NCI-H2196 treated with DMSO at 0.1 percent for 48 hours (cell line): ENCODE data around the gene EHBP1L1.

ENCODE experiments used
- DNase-seq: peaks from one replicate; lab custom pipeline; 2025; ENCODE audit not compliant: unreplicated experiment; lab: John Stamatoyannopoulos, UW

The EHBP1L1 gene

DNA sequence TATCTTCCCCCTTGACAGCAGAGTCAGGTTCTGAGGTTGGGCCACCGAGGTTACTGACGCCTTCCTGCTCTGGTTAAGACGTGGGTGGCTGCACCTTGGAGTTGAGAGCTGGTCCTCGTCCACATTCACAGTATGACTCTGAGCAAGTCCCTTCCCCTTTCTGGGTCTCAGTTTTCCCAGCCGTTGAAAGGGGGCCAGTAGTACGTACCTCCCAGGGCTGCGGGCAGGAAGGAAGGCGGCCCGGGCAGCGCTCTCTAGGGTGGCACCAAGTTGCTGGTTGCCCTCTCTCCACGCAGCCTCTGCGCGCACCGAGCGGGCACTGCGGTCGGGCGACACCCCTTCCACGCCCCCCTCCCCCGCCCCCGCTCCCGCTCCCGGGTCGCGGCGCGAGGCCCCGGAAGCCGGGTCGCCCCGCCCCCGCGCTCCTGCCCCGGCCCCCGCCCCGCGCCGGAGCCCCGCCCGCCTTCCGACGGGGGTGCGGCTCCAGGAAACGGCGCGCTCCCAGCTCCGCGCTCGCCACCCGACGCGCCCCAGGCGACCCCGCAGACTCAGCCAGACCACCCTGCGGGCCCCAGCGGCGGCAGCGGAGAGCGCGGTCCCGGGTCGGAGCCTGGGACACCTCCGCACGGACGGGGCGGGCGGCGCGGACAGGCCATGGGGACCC, at the start of gene EHBP1L1:
TSS of gene EHBP1L1 (plus strand) at position 486 of the 664 bp plus-strand sequence. CDS start 250 bp downstream, outside the sequence.
- DNase-seq: peak; percentile 50

GRCh38 chr11:65526744-65527143, 49.1 kb upstream of the EHBP1L1 start:
- DNase-seq: no peak

DNA sequence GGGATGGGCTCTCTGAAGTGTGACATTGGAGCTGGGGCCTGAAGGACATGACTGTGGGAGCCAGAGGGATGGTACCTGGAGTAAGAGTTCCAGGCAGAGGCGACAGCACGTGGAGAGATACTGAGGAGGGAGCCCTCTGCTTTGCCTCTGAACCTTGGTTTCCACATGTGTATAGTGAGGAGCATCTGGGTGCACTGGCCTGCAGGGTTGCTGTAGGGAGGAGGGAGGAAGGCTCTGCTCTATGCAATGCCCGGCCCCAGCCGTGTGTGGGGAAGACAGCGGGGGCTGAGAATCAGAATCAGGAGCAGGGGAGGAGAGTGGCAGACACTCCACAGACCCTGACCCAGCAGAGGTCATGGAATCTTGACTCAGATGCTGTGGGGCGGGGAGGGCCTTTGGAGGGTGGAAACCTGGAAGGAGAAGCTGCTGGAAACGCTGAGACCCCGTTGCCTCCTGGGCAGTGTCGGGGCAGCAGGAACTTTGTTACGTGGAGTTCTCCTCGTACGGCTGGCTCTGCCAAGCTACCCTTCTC, 47.0 kb upstream of the EHBP1L1 start:
- DNase-seq: no peak

GRCh38 chr11:65529475-65530156, 46.2 kb upstream of the EHBP1L1 start:
- DNase-seq: no peak

DNA sequence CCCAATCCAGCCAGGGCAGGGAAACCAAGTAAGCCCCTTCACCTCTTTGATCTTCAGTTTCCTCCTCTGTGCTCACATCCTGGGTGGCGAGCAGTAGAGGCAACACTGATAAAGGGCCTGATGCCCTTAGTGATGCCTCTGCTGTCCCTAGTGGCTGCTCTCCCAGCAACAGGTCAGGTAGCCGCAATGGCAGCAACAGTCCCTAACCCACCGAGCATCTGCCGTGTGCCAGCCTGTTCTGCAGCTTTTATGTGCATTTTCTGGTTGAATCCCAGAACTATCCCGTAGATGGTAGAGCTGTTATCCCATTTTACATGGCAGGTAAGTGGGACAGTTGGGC, 45.7 kb upstream of the EHBP1L1 start:
- no peak for DNase-seq

DNA sequence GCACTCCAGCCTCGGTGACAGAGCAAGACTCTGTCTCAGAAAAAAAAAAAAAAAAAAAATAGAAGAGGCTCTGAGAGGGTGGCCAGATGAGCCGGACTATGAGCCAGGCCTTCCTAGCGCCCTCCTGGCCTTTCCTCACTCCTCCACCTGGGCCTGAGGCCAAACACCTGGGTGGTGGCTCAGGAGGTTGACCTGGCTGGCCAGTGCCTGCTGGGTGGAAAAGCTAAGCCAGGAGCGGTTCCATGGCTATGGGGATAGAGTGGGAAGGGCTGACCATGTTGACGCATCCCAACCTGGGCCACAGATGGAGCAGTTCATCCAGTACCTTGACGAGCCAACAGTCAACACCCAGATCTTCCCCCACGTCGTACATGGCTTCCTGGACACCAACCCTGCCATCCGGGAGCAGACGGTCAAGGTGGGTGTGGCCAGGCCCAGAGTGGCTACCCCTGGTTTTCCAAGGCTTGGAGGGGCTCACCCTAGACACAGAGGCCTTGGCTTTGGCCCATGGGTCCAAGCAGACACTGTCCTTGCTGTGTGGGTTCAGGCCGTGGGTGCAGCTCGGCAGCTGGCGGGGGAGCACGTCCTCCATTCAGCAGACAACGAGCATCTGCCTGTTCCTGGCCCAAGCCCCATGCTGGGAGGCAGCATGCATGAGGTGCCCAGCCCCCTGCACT, 43.3 kb upstream of the EHBP1L1 start:
- DNase-seq: no peak

- DNase-seq: no peak
These were observed 40.8 kb upstream of the EHBP1L1 start for GRCh38 chr11:65535102-65535501.

GRCh38 chr11:65536412-65537295, 39.2 kb upstream of the EHBP1L1 start:
- no peak for DNase-seq

DNA sequence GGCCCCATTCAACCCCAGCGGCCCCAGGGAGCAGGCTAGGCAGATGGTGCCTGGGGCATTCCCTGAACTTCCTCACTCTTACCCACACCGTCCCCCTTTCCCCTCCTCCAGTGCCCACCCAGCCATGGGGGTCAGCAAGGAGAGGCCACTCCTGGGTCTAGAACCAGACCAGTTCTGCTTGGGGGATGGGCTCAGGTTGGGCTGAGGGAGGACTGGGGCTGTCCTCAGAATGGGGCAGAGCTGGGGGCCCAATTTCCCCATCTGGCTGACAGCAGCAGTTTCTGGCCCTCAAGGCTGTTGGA, 38.6 kb upstream of the EHBP1L1 start:
- DNase-seq: no peak

DNA sequence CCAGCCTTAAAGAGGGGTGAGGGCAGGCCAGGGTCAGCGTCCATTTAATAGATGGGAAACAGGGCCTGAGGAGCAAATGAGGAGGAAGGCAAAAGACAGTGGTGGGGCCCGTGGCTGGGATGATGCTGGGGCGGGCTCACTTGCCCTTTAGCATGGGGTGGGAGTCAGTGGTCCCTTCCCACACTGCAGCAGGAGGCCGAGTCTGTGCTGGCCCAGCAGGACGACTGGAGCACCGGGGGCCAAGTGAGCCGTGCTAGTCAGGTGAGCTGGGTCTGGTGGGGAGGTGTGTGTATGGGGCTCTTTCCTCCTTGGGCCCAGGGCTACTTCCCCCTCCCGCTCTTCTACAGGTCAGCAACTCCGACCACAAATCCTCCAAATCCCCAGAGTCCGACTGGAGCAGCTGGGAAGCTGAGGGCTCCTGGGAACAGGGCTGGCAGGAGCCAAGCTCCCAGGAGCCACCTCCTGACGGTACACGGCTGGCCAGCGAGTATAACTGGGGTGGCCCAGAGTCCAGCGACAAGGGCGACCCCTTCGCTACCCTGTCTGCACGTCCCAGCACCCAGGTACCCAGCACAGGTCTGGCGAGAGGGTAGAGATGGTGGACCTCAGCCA, 38.1 kb upstream of the EHBP1L1 start:
- no peak for DNase-seq

- no peak for DNase-seq
These were observed 37.5 kb upstream of the EHBP1L1 start for GRCh38 chr11:65538232-65538914.

- DNase-seq: no peak
These were observed 36.7 kb upstream of the EHBP1L1 start for GRCh38 chr11:65538915-65539743.

GRCh38 chr11:65539744-65540289, 36.0 kb upstream of the EHBP1L1 start:
- no peak for DNase-seq

- DNase-seq: peak; percentile 79
These were observed 35.4 kb upstream of the EHBP1L1 start for GRCh38 chr11:65540290-65541092.

GRCh38 chr11:65541093-65541982, 34.5 kb upstream of the EHBP1L1 start:
- no peak for DNase-seq

- DNase-seq: no peak
These were observed 33.0 kb upstream of the EHBP1L1 start for GRCh38 chr11:65542738-65543390.

DNA sequence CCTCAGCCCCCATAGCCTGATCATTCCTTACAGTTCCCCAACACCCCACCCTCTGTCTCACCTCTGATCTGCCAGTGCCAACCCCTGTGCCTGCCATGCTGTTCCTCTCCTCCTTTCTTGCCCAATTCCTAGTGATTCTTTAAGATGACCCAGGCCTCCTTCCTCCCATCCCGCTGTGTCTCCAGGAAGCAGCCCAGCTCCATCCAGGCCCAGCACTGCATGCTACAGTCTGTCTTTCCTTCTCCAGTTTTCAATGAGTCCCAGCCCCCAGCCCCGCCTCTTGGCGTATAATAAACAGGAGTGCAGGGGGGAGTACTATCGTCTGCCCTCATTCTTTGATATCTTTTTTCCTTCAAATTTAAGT, 30.0 kb upstream of the EHBP1L1 start:
- DNase-seq: no peak
